SK-N-MC (cell line): ENCODE data around the gene C1orf141.

Experiments
- DNase-seq: peaks from one replicate; pipeline ENCODE4 v3.0.0-alpha.2; 2011; ENCODE audit warnings: low read depth, low spot score
- H3K27ac ChIP-seq: fragments of 200-600 bp; sonication (generic); 2 replicates; pipeline ENCODE4 v1.5.1; 2016; ENCODE audit warnings: mixed run types
- H3K36me3 ChIP-seq: fragments of 200-600 bp; sonication (generic); 2 replicates; pipeline ENCODE4 v1.6.1; 2017; ENCODE audit warnings: antibody characterized with exemption, low read length, mixed read lengths; ENCODE audit not compliant: insufficient read depth
- H3K4me3 ChIP-seq: fragments of 200-600 bp; sonication (generic); 2 replicates; pipeline ENCODE4 v1.5.1; 2016
- H3K9ac ChIP-seq: fragments of 200-600 bp; sonication (generic); 2 replicates; pipeline ENCODE4 v1.8.0; 2017; ENCODE audit warnings: mixed run types, mixed read lengths; ENCODE audit not compliant: insufficient read length
- H3K9me3 ChIP-seq: fragments of 200-600 bp; sonication (generic); 2 replicates; pipeline ENCODE4 v1.6.1; 2017; ENCODE audit warnings: low read depth, mild to moderate bottlenecking, antibody characterized with exemption, low read length, moderate library complexity, mixed read lengths
- EZH2 ChIP-seq: fragments of 200-600 bp; sonication (generic); IDR thresholded peaks from one replicate; pipeline ENCODE4 v1.6.1; 2017; ENCODE audit warnings: antibody characterized with exemption
- FOXP2 ChIP-seq: optimal IDR thresholded peaks from 2 replicates; pipeline ENCODE3; 2011; ENCODE audit warnings: mild to moderate bottlenecking, moderate library complexity; ENCODE audit not compliant: insufficient read depth; ENCODE audit errors: extremely low read length, control extremely low read depth
- POLR2AphosphoS5 ChIP-seq: IDR thresholded peaks from 2 replicates; pipeline ENCODE4 v1.6.1; 2012; ENCODE audit warnings: mild to moderate bottlenecking, low read depth, low read length, borderline replicate concordance

Gene C1orf141

GRCh38 chr1:67058242-67058641 lies 76.5 kb downstream of the C1orf141 start:
- DNase-seq = no peak
- TF ChIP-seq EZH2 = no peak
- TF ChIP-seq FOXP2 = no peak
- no peak for TF ChIP-seq POLR2AphosphoS5
- Histone ChIP-seq H3K36me3 (no peaks in the 10 kb centered on the region), H3K4me3 (no peak overlapping the region), H3K9ac (no peak overlapping the region), H3K9me3 (no peaks in the 10 kb centered on the region), H3K27ac (no peak overlapping the region)

- no peaks in the 10 kb centered on the region for H3K9me3 ChIP-seq
Observed at GRCh38 chr1:67053785-67054772, 80.7 kb downstream of the C1orf141 start, which contains the start of gene SLC35D1. TSS of gene SLC35D1 (minus strand) at chr1:67054148. CDS start at chr1:67054013, 135 bp downstream.

GRCh38 chr1:67053535-67053784 lies 81.3 kb downstream of the C1orf141 start:
- H3K36me3 ChIP-seq = peaks cover 16% of the 10 kb centered on the region
- H3K4me3 ChIP-seq = peak overlapping the region; percentile 94
- no peaks in the 10 kb centered on the region for H3K9me3 ChIP-seq
- no peak overlapping the region for H3K27ac ChIP-seq
- peak overlapping the region; percentile 87 for H3K9ac ChIP-seq
- TF ChIP-seq FOXP2 (no peak), EZH2 (no peak), POLR2AphosphoS5 (no peak)
- no peak for DNase-seq

More at GRCh38 chr1:67053785-67054772, 80.7 kb downstream of the C1orf141 start, which contains the start of gene SLC35D1:
- peak within 1 kb of the TSS; percentile 94 for H3K4me3 ChIP-seq
- H3K27ac ChIP-seq = 0 out of 2 replicates have a peak within 1 kb of the TSS, but pooled peaks have one; percentile 35
- TF ChIP-seq FOXP2 = no peak
- TF ChIP-seq EZH2 = no peak
- peak; percentile 78 for TF ChIP-seq POLR2AphosphoS5
- DNase-seq = no peak
- H3K36me3 ChIP-seq = peaks cover 10% of the 10 kb centered on the region
- peak within 1 kb of the TSS; percentile 87 for H3K9ac ChIP-seq

- no peak for DNase-seq
- H3K36me3 ChIP-seq = peaks cover 21% of the 10 kb centered on the region
- H3K27ac ChIP-seq = no peak overlapping the region
Observed at GRCh38 chr1:67052741-67053534, 81.8 kb downstream of the C1orf141 start.

GRCh38 chr1:67051196-67051595 lies 83.6 kb downstream of the C1orf141 start:
- Histone ChIP-seq H3K27ac (no peak overlapping the region), H3K36me3 (peaks cover 35% of the 10 kb centered on the region), H3K4me3 (no peak overlapping the region), H3K9ac (no peak overlapping the region), H3K9me3 (no peaks in the 10 kb centered on the region)
- no peak for DNase-seq
- TF ChIP-seq FOXP2 (no peak), EZH2 (no peak), POLR2AphosphoS5 (no peak)

More at GRCh38 chr1:67052741-67053534, 81.8 kb downstream of the C1orf141 start:
- Histone ChIP-seq H3K9me3 (no peaks in the 10 kb centered on the region), H3K4me3 (peak overlapping the region; percentile 94), H3K9ac (peak overlapping the region; percentile 87)
- no peak for TF ChIP-seq FOXP2
- no peak for TF ChIP-seq EZH2
- no peak for TF ChIP-seq POLR2AphosphoS5

- no peak for DNase-seq
- H3K9ac ChIP-seq = no peak overlapping the region
- no peaks in the 10 kb centered on the region for H3K9me3 ChIP-seq
- H3K36me3 ChIP-seq = peaks cover 74% of the 10 kb centered on the region
- no peak overlapping the region for H3K27ac ChIP-seq
- H3K4me3 ChIP-seq = no peak overlapping the region
- TF ChIP-seq EZH2 = no peak
- TF ChIP-seq FOXP2 = no peak
- TF ChIP-seq POLR2AphosphoS5 = no peak
Observed at GRCh38 chr1:67044631-67045270, 90.0 kb downstream of the C1orf141 start.

- H3K9me3 ChIP-seq = no peaks in the 10 kb centered on the region
- peaks cover 68% of the 10 kb centered on the region for H3K36me3 ChIP-seq
- no peak for DNase-seq
- TF ChIP-seq POLR2AphosphoS5 = no peak
- TF ChIP-seq FOXP2 = no peak
- no peak for TF ChIP-seq EZH2
- no peak overlapping the region for H3K27ac ChIP-seq
- no peak overlapping the region for H3K4me3 ChIP-seq
- H3K9ac ChIP-seq = no peak overlapping the region
Observed at GRCh38 chr1:67043366-67043765, 91.4 kb downstream of the C1orf141 start.
